GM19035 (cell line): ENCODE results near the gene NXPH1.

ENCODE experiments used
- ATAC-seq: cut with Tn5 transposase; IDR thresholded peaks from one replicate; pipeline ENCODE4 v1.9.1; 2021; ENCODE audit not compliant: unreplicated experiment

The NXPH1 gene

GRCh38 chr7:8433477-8434289 lies at the start of gene NXPH1:
TSS of gene NXPH1 (plus strand) at chr7:8433609.
- ATAC-seq, result no peak

- ATAC-seq, result peak; percentile 25
These were observed 48.5 kb upstream of the NXPH1 start for GRCh38 chr7:8384901-8385300.

GRCh38 chr7:8386926-8387550 lies 46.4 kb upstream of the NXPH1 start:
- ATAC-seq, result peak; percentile 75

- ATAC-seq, result peak; percentile 70
These were observed 45.7 kb upstream of the NXPH1 start for GRCh38 chr7:8387551-8388256.

- no peak for ATAC-seq
These were observed 45.2 kb upstream of the NXPH1 start for GRCh38 chr7:8388257-8388625.

- ATAC-seq, result no peak
These were observed 43.7 kb upstream of the NXPH1 start for GRCh38 chr7:8389593-8390261.

GRCh38 chr7:8390262-8390626 lies 43.2 kb upstream of the NXPH1 start:
- no peak for ATAC-seq

GRCh38 chr7:8391353-8392062 lies 41.9 kb upstream of the NXPH1 start:
- no peak for ATAC-seq

- ATAC-seq, result no peak
These were observed 37.1 kb upstream of the NXPH1 start for GRCh38 chr7:8396294-8396693.

- no peak for ATAC-seq
These were observed 24.5 kb upstream of the NXPH1 start for GRCh38 chr7:8408871-8409270.

- ATAC-seq, result no peak
These were observed 22.3 kb upstream of the NXPH1 start for GRCh38 chr7:8411103-8411502.

- no peak for ATAC-seq
These were observed 19.8 kb upstream of the NXPH1 start for GRCh38 chr7:8413600-8413999.

GRCh38 chr7:8418629-8419245 lies 14.7 kb upstream of the NXPH1 start:
- ATAC-seq, result no peak

GRCh38 chr7:8422177-8422576 lies 11.2 kb upstream of the NXPH1 start:
- no peak for ATAC-seq

- no peak for ATAC-seq
These were observed 10.4 kb upstream of the NXPH1 start for GRCh38 chr7:8423057-8423456.

GRCh38 chr7:8425223-8425622 lies 8.2 kb upstream of the NXPH1 start:
- ATAC-seq, result no peak

GRCh38 chr7:8430643-8431042 lies 2.8 kb upstream of the NXPH1 start:
- ATAC-seq, result no peak

- ATAC-seq, result no peak
These were observed 1.0 kb downstream of the NXPH1 start for GRCh38 chr7:8434290-8435002.

- no peak for ATAC-seq
These were observed 1.7 kb downstream of the NXPH1 start for GRCh38 chr7:8435095-8435494.
